HG02852 (cell line): ENCODE data around the gene SOX5.
"Not testable (repeated sequence)": the region's sequence is repeated elsewhere in the genome, so short reads cannot be mapped to it uniquely, and the experiment has no call there.

ENCODE experiments used
- ATAC-seq: cut with Tn5 transposase; IDR thresholded peaks from one replicate; pipeline ENCODE4 v1.9.1; 2021; ENCODE audit warnings: mild to moderate bottlenecking, moderate library complexity; ENCODE audit not compliant: unreplicated experiment

The SOX5 gene

GRCh38 chr12:23847857-23848256 lies 101.6 kb downstream of the SOX5 start:
- no peak for ATAC-seq

GRCh38 chr12:23843958-23844357 lies 105.5 kb downstream of the SOX5 start:
- no peak for ATAC-seq

GRCh38 chr12:23834076-23834475 lies 115.4 kb downstream of the SOX5 start:
- ATAC-seq, result no peak

GRCh38 chr12:23831739-23832138 lies 117.7 kb downstream of the SOX5 start:
- ATAC-seq, result no peak

- no peak for ATAC-seq
These were observed 119.3 kb downstream of the SOX5 start for GRCh38 chr12:23830210-23830609.

DNA sequence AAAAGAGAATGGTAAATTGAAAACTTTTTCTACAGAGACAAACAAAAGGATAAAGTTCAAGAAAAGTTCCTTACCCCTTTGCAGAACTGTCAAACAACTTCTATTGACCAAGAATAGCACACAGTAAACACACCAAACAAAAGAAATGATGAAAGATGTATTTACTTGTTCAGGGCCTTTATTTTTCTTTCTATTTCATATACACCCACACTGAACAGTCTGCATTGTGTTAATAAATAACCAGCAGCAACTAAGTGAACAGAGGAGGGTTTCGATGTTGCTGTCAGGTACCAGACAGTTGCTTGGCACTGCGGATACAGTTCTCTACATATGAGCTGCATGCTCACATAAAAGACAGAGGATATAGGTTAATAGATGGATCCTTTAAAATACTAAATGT lies 122.1 kb downstream of the SOX5 start:
- ATAC-seq, result no peak

- ATAC-seq, result not testable (repeated sequence)
These were observed 124.3 kb downstream of the SOX5 start for GRCh38 chr12:23825124-23825523.

- ATAC-seq, result no peak
These were observed 125.1 kb downstream of the SOX5 start for GRCh38 chr12:23824358-23824757.

GRCh38 chr12:23822883-23823282 lies 126.6 kb downstream of the SOX5 start:
- ATAC-seq, result not testable (repeated sequence)

DNA sequence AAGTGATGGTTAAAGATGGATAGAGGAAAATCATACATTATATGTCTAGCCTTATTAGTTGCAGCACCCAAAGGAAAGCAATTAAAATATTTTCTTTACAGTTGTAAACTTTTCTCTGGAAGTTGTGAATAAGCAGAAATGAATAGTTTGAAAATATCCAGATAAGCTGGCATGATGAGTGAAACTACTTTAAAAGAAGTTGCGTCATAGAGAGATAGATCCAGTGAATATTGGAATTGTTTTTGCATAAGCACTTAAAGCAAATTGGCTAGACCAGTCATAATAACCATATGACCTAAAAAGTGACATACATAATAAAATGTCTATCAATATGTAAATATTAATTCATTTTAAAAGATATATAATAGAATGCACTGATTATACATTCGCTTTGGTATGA lies 132.1 kb downstream of the SOX5 start:
- ATAC-seq, result no peak

DNA sequence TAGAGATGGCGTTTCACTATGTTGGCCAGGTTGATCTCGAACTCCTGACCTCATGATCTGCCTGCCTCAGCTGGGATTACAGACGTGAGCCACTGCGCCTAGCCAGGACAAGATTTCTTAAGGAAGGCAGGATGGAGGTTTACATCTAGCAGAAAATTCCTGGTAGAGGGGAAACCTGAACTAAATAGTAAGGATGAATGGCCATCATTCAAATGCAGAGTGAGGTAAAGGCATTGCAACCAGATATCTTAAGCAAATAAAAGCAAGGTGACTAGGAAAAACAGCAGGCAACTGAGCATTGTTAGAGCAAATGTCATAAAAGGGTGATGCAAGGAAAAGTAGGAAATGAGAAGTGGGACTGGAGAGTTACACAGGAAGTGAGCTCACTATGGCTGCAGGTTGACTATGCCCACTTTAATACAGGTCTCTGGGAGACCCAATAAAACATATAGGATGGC lies 133.0 kb downstream of the SOX5 start:
- ATAC-seq, result no peak

GRCh38 chr12:23815810-23816209 lies 133.7 kb downstream of the SOX5 start:
- no peak for ATAC-seq

DNA sequence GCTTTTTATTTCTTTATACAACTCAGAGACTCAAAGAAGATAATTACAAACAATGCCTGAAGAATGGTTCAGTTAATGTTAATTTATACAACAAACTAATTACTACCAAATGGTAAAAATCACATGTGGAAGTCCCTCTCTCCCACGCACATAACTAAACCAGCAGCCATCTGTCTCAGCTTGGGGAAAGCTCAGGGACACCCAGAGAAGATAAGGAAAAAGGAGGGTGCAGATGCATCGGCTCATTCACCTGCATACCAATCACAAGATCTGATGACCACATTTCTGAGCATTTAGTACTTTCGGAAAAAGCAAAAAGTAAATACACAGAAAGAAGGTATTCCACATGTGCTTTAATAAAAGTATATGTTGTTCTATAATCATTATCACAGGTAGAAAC lies 136.3 kb downstream of the SOX5 start:
- no peak for ATAC-seq

DNA sequence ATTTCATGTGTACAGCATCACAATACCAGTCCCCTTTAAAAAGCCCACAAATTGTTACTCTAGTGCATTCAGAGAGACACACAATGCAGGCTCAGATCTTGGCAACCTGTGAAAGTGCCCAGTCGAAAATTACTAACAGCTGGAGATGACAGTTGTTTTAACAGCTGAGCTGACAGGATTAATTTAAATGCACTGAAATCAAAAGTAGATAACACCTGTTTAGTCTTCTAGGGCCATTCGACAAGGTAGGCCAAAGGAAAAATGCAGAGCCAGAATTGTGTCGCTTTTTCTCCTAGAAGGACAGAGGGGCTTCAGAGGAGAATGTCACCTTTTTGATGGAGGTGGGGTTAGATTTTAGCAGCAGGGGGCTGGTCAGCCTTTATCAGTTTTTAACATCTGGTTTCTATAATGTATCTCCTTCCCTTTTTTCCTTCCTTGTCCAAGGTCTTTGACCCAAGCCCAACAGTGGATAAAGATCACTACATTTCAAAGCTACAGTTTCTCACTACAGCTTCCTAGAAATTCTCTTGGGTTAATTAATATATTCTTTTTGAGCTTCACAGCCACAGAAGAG lies 139.1 kb downstream of the SOX5 start:
- no peak for ATAC-seq

DNA sequence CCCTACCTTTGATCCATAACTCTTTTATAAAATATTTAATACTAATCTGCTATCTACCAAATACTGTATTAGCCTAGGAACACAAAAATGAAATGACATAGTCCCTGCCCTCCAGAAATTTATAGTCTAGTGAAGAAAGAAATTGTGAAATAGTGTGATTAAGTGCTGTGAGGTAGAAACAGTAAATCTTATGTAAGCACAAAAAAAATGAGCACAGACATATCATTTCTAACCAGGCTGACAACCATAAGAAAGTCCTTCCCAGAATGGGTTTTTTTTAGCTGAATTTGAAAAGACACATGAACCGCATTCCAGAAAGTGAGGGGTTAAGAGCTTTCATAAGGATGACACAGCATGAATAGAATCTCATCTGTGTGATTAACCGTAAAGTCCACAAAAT lies 145.9 kb downstream of the SOX5 start:
- no peak for ATAC-seq

DNA sequence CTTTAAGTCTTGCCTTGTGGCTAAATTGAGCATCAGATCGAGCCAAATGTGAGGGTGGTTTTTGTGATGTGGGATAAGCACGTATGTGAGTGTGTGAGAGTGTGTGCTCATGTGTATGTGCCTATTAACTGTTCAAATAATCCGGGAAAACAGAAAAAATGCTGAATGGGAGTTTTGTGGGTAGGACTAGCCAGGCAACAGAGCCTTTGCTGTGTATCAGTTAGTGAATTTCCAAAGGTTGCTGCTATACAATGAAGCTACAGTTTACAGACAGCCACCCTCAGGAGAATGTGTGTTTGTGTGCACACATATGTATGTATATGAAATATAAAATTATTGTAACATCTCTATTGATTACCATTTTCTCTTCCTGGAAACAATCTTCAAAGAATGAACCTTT lies 154.0 kb downstream of the SOX5 start:
- ATAC-seq, result no peak

GRCh38 chr12:23781118-23781517 lies 168.4 kb downstream of the SOX5 start:
- ATAC-seq, result no peak

- no peak for ATAC-seq
These were observed 174.3 kb downstream of the SOX5 start for GRCh38 chr12:23775208-23775607.

GRCh38 chr12:23771240-23771949 lies 178.1 kb downstream of the SOX5 start:
- ATAC-seq, result no peak

- no peak for ATAC-seq
These were observed 179.1 kb downstream of the SOX5 start for GRCh38 chr12:23770202-23770938.

GRCh38 chr12:23767834-23768233 lies 181.6 kb downstream of the SOX5 start:
- no peak for ATAC-seq

- ATAC-seq, result no peak
These were observed 185.7 kb downstream of the SOX5 start for GRCh38 chr12:23763724-23764123.
